GM23248 (cell line): ENCODE results near the gene SEMA4A. TPM values are rescaled to one million over a fixed set of nuclear protein-coding genes. Genes with fewer than 3 reads are reported as not detected.
"Not testable (repeated sequence)": the region's sequence is repeated elsewhere in the genome, so short reads cannot be mapped to it uniquely, and the experiment has no call there.

Experiments
- DNase-seq: peaks from one replicate; pipeline ENCODE4 v3.0.0-alpha.2; 2015
- H2AFZ ChIP-seq: fragments of 200-600 bp; sonication (generic); 2 replicates; pipeline ENCODE4 v1.6.1; 2016; ENCODE audit warnings: antibody characterized with exemption
- H3F3A ChIP-seq: fragments of 200-600 bp; sonication (generic); 2 replicates; pipeline ENCODE4 v1.6.1; 2016; ENCODE audit warnings: mild to moderate bottlenecking, antibody characterized with exemption, mixed run types; ENCODE audit not compliant: insufficient read depth
- H3K27ac ChIP-seq: fragments of 200-600 bp; sonication (generic); 2 replicates; pipeline ENCODE4 v1.5.1; 2016; ENCODE audit warnings: mild to moderate bottlenecking
- H3K27me3 ChIP-seq: fragments of 200-600 bp; sonication (generic); replicated peaks from 2 replicates; pipeline ENCODE4 v1.6.1; 2016; ENCODE audit warnings: mild to moderate bottlenecking; ENCODE audit not compliant: insufficient read depth
- H3K36me3 ChIP-seq: fragments of 200-600 bp; sonication (generic); 2 replicates; pipeline ENCODE4 v1.6.1; 2016; ENCODE audit warnings: low read depth, mild to moderate bottlenecking
- H3K4me1 ChIP-seq: fragments of 200-600 bp; sonication (generic); 2 replicates; pipeline ENCODE4 v1.6.1; 2016; ENCODE audit warnings: mild to moderate bottlenecking; ENCODE audit not compliant: insufficient read depth
- H3K4me2 ChIP-seq: fragments of 200-600 bp; sonication (generic); one replicate; pipeline ENCODE4 v1.6.1; 2016; ENCODE audit warnings: mild to moderate bottlenecking; ENCODE audit not compliant: unreplicated experiment
- H3K4me3 ChIP-seq: fragments of 200-600 bp; sonication (generic); 2 replicates; pipeline ENCODE4 v1.5.1; 2016; ENCODE audit warnings: mild to moderate bottlenecking
- H3K79me2 ChIP-seq: fragments of 200-600 bp; sonication (generic); 2 replicates; pipeline ENCODE4 v1.6.1; 2016; ENCODE audit warnings: mild to moderate bottlenecking; ENCODE audit not compliant: insufficient read depth
- H3K9ac ChIP-seq: fragments of 200-600 bp; sonication (generic); 2 replicates; pipeline ENCODE4 v1.6.1; 2016; ENCODE audit warnings: mild to moderate bottlenecking
- H3K9me2 ChIP-seq: fragments of 200-600 bp; sonication (generic); 2 replicates; pipeline ENCODE4 v1.6.1; 2016; ENCODE audit warnings: mixed run types, mild to moderate bottlenecking, moderate library complexity; ENCODE audit not compliant: insufficient read depth
- H3K9me3 ChIP-seq: fragments of 200-600 bp; sonication (generic); one replicate; pipeline ENCODE4 v1.6.1; 2017; ENCODE audit warnings: low read depth
- H4K20me1 ChIP-seq: fragments of 200-600 bp; sonication (generic); 2 replicates; pipeline ENCODE4 v1.6.0; 2016; ENCODE audit not compliant: insufficient read depth
- EZH2 ChIP-seq: fragments of 200-600 bp; sonication (generic); IDR thresholded peaks from 2 replicates; pipeline ENCODE4 v1.6.1; 2018; ENCODE audit warnings: antibody characterized with exemption, mild to moderate bottlenecking; ENCODE audit not compliant: insufficient read depth, poor library complexity, severe bottlenecking
- EZH2phosphoT487 ChIP-seq: fragments of 200-600 bp; sonication (generic); IDR thresholded peaks from 2 replicates; pipeline ENCODE4 v1.6.1; 2018; ENCODE audit warnings: antibody characterized with exemption, moderate library complexity, mild to moderate bottlenecking, low read depth; ENCODE audit not compliant: insufficient read depth
- WGBS, 2 experiments: methylation state at CpG; one replicate each; pipeline ENCODE4 v1.1.6; 2015 to 2017; ENCODE audit warnings: low lambda C conversion rate in 2 of 2, low coverage in 1 of 2; ENCODE audit errors: missing lambda C conversion rate in 2 of 2; 5-methylcytosine and 5-hydroxymethylcytosine counted together
- in situ Hi-C: fragments of 300-500 bp; cut with MboI; formaldehyde crosslinking; loops from 2 replicates; pipeline ENCODE4 v1.15.0; 2020
- polyA plus RNA-seq: library from polyadenylated mRNA; unstranded; fragments of >200 nt; fragmentation: Nextera tagmentation; extraction: Ambion mirVana; gene quantifications from 2 replicates; pipeline ENCODE4 v1.2.1, GENCODE V29; 2016
- total RNA-seq: library from RNA; depleted of rRNA; stranded (reverse); fragments of >200 nt; shearing (Covaris generic); gene quantifications from 2 replicates; pipeline ENCODE4 v1.2.3, GENCODE V29; 2014

Gene SEMA4A
- total and polyA plus RNA-seq, 2 experiments from 2014 or later: 0.35 to 1.1 TPM

DNA sequence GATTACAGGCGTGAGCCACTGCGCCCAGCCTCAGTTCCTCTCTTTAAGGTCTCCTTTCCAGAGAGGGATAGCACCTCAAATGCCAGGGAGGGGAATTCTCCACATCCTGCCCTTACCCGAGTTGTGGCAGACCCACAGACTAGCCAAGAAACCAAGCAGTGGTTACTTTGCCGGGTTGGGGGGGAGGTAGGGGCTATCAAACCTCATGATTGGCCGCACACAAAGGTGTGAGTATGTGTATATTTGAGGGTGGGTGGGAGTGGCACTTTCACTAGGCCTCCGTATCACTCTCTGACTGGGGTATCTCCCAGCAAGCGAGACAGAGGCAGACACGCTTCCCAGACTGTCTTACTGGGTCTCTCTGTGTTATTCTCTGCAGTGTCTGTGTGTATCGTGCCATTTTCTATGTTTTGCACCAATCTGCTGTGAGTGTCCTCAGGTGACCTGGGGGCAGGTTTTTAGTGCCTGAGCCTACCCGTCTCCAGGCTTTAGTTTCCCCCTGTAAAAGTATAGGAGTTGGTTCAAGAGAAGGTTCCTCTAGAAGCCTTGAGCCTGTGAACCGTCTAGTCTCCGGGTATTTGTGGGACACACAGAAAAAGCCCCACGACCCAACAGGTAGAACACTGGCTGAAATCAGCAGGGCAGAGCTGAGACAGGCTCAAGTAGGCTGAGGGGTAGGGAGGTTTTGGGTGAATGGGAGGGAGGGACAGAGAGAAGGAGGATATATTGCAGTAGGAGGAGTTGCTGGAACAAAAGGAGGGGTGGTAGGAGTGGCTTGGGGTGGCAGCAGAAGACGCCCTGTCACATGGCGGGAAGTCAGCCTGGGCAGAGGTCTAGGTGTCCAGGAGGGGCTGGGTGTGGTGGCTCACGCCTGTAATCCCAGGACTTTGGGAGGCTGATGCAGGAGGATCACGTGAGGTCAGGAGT is 28.6 kb upstream of the SEMA4A start:
- Histone ChIP-seq H3K9me3 (no peaks in the 10 kb centered on the region), H3F3A (peaks cover 79% of the 10 kb centered on the region), H3K9me2 (no peaks in the 10 kb centered on the region), H3K27ac (peak overlapping the region; percentile 100), H3K27me3 (no peaks in the 10 kb centered on the region), H3K9ac (peak overlapping the region; percentile 100), H3K4me1 (peaks cover 93% of the 10 kb centered on the region), H4K20me1 (no peaks in the 10 kb centered on the region; the same call in 1 of the 2 replicates), H3K4me2 (peak overlapping the region; percentile 98), H2AFZ (no peak overlapping the region), H3K36me3 (peaks cover 8% of the 10 kb centered on the region; the same call in 1 of the 2 replicates), H3K79me2 (peaks cover 90% of the 10 kb centered on the region), H3K4me3 (peak overlapping the region; percentile 100)
- WGBS, 2 experiments: 21 to 24% methylated on average over 16 to 17 of the region's 17 CpGs
- TF ChIP-seq EZH2phosphoT487 (no peak), EZH2 (no peak)
- peak; percentile 79 for DNase-seq
- in situ Hi-C loops: no loop called here

DNA sequence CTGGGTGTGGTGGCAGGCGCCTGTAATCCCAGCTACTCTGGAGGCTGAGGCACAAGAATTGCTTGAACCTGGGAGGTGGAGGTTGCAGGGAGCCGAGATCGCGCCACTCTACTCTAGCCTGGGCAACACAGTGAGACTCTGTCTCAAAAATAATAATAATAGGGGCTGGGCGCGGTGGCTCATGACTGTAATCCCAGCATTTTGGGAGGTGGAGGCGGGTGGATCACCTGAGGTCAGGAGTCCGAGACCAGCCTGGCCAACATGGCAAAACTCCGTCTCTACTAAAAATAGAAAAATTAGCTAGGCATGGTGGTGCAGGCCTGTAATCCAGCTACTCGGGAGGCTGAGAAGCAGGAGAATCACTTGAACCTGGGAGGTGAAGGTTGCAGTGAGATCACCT is 27.8 kb upstream of the SEMA4A start:
- DNase-seq: peak; percentile 33
- H3K36me3 ChIP-seq: peaks cover 10% of the 10 kb centered on the region
- H3K27ac ChIP-seq: peak overlapping the region; percentile 100
- 24 to 30% methylated on average over 10 of the region's 10 CpGs for WGBS, 2 experiments
- peak overlapping the region; percentile 98 for H3K4me2 ChIP-seq
- H3K9ac ChIP-seq: peak overlapping the region; percentile 100
- H4K20me1 ChIP-seq, in situ Hi-C loops, H3K9me3 ChIP-seq, H2AFZ ChIP-seq, H3K27me3 ChIP-seq, H3K9me2 ChIP-seq: not testable (repeated sequence)
- peaks cover 75% of the 10 kb centered on the region for H3F3A ChIP-seq
- peaks cover 90% of the 10 kb centered on the region for H3K79me2 ChIP-seq
- H3K4me3 ChIP-seq: peak overlapping the region; percentile 100; the same call in 1 of the 2 replicates
- H3K4me1 ChIP-seq: peaks cover 90% of the 10 kb centered on the region

DNA sequence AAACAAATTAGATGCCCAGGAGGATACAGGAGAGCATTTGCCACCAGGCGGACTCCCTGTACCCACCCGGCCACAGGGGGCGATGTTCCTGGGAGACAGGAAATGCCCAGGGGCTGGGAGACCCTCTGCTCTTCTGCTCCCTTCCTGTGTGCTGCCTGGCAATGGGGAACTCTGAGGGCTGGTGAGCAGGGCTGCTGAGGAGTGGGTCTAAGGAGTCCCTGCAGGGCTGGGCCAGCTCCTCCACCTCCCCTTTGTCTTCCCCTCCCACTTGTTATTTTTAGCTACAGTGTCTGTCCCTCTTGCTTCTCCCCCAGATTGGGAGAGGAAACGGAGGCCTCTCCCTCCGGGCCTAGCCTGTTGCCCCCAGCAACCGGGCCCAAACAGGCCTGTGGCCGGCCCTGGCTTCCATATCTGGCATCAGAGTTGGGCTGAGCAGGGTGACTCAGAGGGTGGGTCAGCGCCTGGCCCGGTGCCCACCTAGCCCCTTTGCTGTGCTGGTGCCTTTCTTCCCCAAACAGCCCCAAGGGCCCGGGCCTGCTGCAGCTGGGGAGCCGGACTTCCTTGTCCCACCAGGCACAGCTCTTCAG is 27.2 kb upstream of the SEMA4A start:
- Histone ChIP-seq H4K20me1 (no peaks in the 10 kb centered on the region), H3K9me2 (no peaks in the 10 kb centered on the region), H3K4me1 (peaks cover 87% of the 10 kb centered on the region), H3K27me3 (no peaks in the 10 kb centered on the region), H3K9me3 (no peaks in the 10 kb centered on the region), H3K9ac (peak overlapping the region; percentile 100), H2AFZ (no peak overlapping the region), H3K4me3 (peak overlapping the region; percentile 63), H3K27ac (peak overlapping the region; percentile 100), H3K79me2 (peaks cover 90% of the 10 kb centered on the region), H3F3A (peaks cover 71% of the 10 kb centered on the region), H3K36me3 (peaks cover 16% of the 10 kb centered on the region), H3K4me2 (peak overlapping the region; percentile 98)
- DNase-seq: peak; percentile 98
- in situ Hi-C loops: no loop called here
- WGBS, 2 experiments: 2 to 4% methylated on average over 11 of the region's 11 CpGs
- TF ChIP-seq EZH2 (no peak), EZH2phosphoT487 (no peak)

DNA sequence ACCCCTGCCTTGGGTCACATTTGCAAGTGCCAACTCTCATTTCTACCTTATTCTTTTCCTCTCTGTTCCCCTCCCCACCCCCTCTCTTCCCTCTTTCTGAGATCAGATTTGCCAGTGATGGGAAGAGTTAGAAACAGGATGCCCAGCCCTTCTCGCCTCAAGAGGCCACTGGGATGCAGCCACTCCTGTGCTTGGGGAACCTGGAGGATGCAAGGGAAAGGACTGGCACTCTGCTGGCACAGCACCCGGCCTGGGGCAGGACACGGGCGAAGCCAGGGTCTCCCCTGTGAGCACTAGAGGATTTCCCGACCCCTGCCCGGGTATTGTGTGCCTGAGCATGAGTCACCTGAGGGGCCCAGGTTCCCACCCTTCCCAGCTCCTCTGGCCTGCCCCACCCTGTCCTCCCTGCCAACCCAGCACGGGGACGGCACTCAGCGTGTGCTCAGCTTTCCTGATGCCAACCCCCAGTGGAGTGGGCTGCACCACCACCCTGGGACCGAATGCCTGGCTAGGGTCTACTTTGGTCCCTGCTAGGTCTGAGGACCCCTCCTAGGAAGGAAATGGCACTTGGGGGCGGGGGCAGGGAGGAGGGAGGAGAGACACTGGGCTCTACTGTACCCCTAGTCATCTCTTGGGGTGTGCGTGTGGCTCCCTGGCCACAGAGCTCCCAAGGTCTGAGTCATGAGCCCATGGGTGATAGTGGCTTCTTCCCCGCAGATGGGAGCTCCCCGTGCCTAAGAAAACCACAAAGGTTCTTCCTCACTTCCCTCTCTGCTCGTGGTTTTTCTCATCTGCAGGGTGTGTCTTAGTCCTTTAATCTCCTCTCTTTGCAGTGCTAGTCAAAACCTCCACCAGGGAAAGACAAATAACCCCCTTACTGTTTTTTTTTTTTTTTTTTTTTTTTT is 26.5 kb upstream of the SEMA4A start:
- Histone ChIP-seq H3K9me2 (no peaks in the 10 kb centered on the region), H3K79me2 (peaks cover 90% of the 10 kb centered on the region), H3K4me2 (peak overlapping the region; percentile 98), H3K36me3 (peaks cover 24% of the 10 kb centered on the region), H3K27ac (peak overlapping the region; percentile 100), H3K4me3 (peak overlapping the region; percentile 63), H3K9ac (peak overlapping the region; percentile 100), H3K4me1 (peaks cover 79% of the 10 kb centered on the region), H4K20me1 (no peaks in the 10 kb centered on the region), H2AFZ (no peak overlapping the region), H3F3A (peaks cover 69% of the 10 kb centered on the region), H3K27me3 (no peaks in the 10 kb centered on the region), H3K9me3 (no peaks in the 10 kb centered on the region)
- in situ Hi-C loops: no loop called here
- 1 to 6% methylated on average over 14 to 15 of the region's 15 CpGs for WGBS, 2 experiments
- TF ChIP-seq EZH2phosphoT487 (no peak), EZH2 (no peak)
- DNase-seq: peak; percentile 98
